Ureter (tissue), 1 donor: ENCODE measurements around the gene IMPDH1. TPM values are rescaled to one million over a fixed set of nuclear protein-coding genes. Genes with fewer than 3 reads are reported as not detected.
"Not testable (repeated sequence)": the region's sequence is repeated elsewhere in the genome, so short reads cannot be mapped to it uniquely, and the experiment has no call there.

Experiments
- DNase-seq: peaks from one replicate; pipeline ENCODE4 v3.0.0-alpha.2; 2020; ENCODE audit warnings: low spot score
- total RNA-seq: library from RNA; stranded (reverse); gene quantifications from one replicate; pipeline ENCODE4 v1.2.4, GENCODE V29; 2023
- donor health status: DM: yes; HTN: yes; CAD: no.

The IMPDH1 gene
- 40.2 TPM for total RNA-seq

DNA sequence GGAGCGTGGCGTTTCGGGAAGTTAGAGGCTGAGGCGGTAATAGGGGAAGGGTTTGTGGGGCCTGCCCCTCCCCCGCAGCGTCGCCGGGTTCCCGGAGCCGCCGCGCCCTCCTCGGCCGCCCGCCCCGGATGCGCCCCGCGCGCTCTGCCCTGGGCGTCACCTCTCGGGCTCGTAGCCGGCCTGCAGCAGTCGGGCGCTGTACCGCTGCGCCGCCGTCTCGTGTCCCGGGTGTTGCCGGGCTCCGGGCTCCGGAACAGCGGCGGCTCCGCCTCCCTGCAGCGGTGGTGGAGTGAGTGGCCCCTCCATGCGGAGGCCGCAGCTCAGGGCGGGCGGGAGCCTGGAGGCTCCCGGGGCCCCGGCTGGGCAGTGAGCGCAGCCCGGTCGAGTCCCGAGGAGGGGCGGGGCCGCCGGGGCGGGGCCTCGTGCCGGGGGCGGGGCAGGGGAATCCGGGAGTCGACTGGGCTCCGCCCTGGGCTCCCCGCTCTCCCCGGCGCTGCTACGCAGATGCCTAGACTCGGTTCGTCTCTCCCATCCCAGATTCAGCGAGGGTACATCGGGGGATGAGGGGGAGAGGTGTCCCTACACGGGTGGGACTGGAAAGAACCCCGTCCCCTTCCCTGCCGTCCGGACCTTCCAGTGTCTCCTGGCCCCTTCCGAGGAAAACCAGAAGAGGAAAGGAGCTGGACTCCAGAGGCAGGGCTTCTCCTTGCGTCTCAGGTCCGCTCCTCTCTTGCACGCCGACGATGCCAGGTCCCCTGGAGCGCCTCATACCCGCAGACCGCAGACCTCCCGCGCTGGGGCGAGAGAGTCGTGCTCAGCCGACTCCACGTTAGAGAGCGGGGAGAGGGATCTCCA, at the start of gene IMPDH1:
Gene IMPDH1 (minus strand): TSS at position 387 of the 855 bp plus-strand sequence. CDS start 81 bp downstream, at position 306.
- DNase-seq, result peak; percentile 92

DNA sequence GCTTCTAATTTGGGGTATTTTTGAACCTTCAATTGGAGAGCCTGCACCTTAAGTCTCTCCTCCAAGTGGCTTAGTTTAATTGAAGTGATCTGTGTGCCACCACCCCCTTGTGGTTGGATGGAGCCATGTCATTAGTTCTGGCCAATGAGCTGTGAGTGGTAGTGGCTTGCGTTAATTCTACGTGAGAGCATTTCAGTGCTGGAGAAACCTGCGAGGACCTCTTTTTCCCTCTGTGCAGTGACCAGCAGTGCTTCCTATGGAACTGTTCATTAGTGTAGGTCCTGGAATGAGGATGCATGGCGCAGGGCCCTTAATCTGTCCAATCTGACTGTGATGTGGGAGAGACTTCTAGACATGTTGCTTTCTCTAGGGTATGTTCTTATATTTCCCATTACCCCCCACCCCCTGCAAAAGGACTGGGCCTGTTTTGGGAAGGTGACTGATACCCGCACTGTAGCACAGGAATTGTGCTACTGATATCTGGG, 49.7 kb upstream of the IMPDH1 start:
- peak; percentile 71 for DNase-seq

- DNase-seq, result no peak
Observed at GRCh38 chr7:128458956-128459355, 49.2 kb upstream of the IMPDH1 start.

- DNase-seq, result not testable (repeated sequence)
Observed at GRCh38 chr7:128457385-128457784, 47.6 kb upstream of the IMPDH1 start.

GRCh38 chr7:128456255-128456725, 46.5 kb upstream of the IMPDH1 start:
- DNase-seq, result no peak

GRCh38 chr7:128455543-128456254, 45.9 kb upstream of the IMPDH1 start, which contains the start of gene HILPDA:
Gene HILPDA (plus strand): TSS chr7:128455878. CDS start chr7:128457269, 1,391 bp downstream.
- DNase-seq, result peak; percentile 95

GRCh38 chr7:128454808-128455542, 45.2 kb upstream of the IMPDH1 start:
- no peak for DNase-seq

DNA sequence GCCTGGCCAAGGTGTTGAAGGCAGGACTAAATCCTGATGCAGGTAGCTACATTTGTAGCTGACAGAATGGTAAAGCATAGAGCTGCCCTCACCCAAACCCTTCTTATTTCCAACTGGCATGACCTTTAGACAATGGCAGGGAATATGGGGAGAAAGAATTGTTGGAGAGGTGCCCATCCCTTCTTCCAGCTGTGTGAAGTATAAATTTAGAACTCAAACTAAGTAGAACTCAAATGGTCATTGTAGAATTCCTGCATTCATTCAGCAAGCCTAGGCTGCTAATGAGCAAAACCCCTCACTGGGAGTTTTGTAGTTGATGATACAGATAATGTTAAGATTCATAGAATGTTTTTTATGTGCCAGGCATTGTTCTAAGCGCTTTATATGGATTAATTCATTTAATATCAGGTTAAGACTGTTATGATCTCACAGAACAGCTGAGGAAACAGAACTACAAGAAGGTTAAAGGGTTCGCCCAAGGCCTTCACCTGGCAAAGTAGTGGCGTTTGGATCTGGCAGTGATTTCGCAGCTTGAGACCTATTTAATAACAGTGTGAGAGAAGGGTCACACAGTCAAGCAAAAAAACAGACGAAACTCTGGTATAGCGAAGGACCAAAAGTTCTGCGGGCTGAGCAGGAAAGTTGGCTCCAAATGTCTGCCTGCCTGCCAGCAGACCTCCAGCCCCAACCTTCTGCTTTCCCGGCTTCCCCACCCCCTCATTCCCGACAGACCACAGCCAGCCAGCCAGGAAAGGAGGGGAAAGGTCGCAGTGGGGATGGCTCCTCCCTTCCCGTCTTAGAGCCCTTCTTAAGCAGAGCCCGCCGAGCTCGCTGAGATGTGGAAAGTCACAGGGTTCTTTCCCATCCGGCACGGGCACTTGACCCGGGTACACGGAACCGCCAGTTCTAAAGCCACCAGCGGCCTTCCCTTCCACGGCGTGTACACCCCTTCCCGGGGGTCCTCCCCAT, 44.3 kb upstream of the IMPDH1 start:
- DNase-seq, result peak; percentile 87

- DNase-seq, result no peak
Observed at GRCh38 chr7:128452552-128452951, 42.8 kb upstream of the IMPDH1 start.

DNA sequence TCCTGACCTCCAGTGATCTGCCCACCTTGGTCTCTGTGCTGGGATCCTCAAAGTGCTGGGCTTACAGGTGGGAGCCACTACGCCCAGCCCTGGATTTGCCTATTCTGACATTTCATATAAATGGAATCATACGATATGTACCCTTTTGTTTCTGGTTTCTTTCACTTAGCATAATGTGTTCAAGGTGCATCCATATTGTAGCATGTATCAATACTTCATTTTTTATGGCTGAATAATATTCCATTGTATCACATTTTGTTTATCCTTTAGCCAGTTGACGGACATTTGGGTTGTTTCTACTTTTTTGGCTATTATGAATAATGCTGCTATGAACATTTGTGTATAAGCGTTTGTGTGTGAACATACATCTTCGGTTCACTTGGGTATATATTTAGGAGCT, 41.1 kb upstream of the IMPDH1 start:
- no peak for DNase-seq

GRCh38 chr7:128450409-128450808, 40.6 kb upstream of the IMPDH1 start:
- no peak for DNase-seq

DNA sequence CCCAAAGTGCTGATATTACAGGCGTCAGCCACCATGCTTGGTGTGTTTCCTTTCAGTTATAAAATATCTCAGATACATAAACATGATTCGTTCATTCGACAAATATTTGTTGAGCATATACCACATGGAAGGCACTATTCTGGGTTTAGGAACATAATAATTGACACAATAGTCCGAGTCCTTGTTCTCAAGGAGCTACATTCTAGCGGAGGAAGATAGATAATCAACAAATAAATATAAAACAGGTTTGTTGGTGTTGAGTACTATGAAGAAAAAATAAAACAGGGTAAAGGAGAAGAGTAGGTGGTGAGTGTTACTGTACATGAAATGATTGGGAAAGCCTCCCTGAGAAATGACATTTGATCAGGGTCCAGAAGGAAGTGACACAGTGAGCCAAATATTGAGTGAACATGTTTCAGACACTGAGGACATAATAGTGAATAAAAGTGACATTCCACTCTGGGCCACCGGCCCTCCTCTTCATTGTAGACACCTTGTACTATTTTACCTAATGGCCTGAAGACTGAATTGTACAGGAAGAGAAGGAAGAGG, 39.0 kb upstream of the IMPDH1 start:
- no peak for DNase-seq

DNA sequence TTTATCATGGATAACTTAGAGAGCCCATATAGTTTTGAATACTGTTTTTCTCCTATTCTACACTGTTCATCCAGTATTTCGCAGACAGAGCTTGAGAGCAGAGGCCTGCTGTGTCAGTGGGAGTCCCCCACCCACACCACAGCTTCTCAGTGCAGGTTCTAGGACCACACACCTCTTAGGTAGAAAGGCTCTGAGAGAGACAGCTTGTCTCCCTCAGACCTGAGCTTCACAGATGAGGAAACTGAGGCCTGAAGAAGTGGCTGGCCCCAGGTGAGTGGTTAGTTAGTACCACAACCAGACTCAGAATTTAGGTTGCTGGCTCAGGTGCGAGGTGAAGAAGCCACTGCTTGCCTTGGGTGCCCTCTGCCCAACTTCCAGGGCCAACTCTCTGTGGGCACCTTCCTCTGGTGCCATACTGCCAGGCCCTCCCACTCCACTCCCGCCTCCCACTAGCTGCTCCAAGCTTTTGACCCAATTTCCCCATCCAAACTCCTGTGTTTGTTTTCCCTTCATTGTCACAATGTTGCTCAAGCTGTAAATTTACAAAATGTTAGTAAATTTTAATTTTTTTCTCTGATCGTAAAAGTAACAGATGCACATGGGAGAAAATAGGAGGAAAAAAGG, 38.3 kb upstream of the IMPDH1 start:
- peak; percentile 17 for DNase-seq

DNA sequence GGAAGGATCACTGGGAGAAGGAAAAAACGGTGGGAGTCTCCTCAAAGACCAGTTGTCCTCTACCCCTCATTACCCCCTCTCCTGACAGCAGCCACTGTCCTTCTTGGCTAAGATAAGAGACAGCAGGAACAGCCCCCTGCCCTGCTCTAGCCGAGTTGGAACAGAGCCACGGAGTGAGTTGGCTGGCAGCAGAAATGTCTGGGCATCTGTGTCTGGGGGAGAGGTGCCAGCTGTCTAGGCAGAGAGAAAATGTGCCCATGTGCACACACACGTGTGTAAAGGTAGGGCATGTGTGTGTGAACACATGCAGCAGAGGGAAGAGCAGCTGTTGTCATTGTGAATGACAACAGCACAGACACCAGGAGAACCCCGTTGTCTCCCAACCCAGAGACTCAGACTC, 36.5 kb upstream of the IMPDH1 start:
- peak; percentile 41 for DNase-seq

DNA sequence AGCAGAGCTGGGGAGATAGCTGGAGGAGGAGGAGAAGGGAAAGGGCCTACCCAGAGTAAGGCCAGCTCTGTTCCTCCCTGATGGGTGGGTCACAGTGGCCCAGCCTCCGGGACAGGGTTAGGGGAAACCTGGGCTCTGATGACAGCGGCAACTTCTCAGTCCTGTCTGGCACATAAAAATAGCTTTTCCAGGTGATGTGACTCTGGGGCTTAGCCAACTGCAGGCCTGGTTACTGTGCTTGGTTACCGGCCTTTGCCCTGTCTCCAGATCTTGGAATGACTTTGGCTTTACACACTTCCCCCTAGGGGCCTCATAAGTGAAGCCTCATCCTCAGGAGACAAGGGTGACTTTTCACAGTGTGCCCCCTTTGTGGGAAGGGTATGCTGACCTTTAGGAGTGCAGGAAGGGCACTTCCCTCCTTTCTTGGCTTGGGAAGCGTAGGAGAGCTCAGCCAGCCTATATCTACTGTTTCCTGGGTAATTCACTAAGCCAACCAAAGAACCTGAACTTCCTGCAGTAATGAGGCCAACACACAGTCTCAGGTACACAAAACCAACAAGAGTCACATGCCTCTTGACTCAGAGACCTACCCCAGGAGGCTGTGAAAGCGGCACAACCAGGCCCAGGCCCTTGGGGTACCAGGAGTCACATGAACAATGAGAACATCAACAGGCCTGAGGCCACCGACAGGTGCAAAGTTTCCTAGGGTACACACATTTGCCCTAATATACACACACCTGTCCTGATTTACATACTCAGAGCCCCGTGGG, 34.2 kb upstream of the IMPDH1 start:
- DNase-seq, result no peak

GRCh38 chr7:128442356-128442755, 32.6 kb upstream of the IMPDH1 start:
- DNase-seq, result no peak

- DNase-seq, result no peak
Observed at GRCh38 chr7:128437426-128438332, 27.9 kb upstream of the IMPDH1 start.

GRCh38 chr7:128435327-128435686, 25.5 kb upstream of the IMPDH1 start:
- DNase-seq, result no peak
